ENCODE results near the gene KLHL7.

KLHL7 gene

GRCh38 chr7:23105644-23106056 lies at the start of gene KLHL7:
KLHL7 (plus strand) TSS chr7:23105785; CDS start chr7:23106027, 242 bp downstream.
- H3K27ac ChIP-seq (ENCODE audit: low read depth, low read length), result peak within 1 kb of the TSS; percentile 66
- peaks cover 4% of the 10 kb centered on the region; the same call in 1 of the 2 replicates for H3K36me3 ChIP-seq (ENCODE audit: insufficient read depth, low read length)
- peaks cover 13% of the 10 kb centered on the region for H3K4me1 ChIP-seq (ENCODE audit: control insufficient read depth, insufficient read depth, low read length, unreplicated experiment)
- peak within 1 kb of the TSS; percentile 87 for H2AFZ ChIP-seq (ENCODE audit: low read length, unreplicated experiment)
- H3K4me3 ChIP-seq (ENCODE audit: low read depth, low read length), result peak within 1 kb of the TSS; percentile 92
- H3K27me3 ChIP-seq (ENCODE audit: insufficient read depth, low read length), result no peaks in the 10 kb centered on the region
- H3K79me2 ChIP-seq (ENCODE audit: control insufficient read depth, insufficient read depth, low read length, unreplicated experiment), result peaks cover 42% of the 10 kb centered on the region

GRCh38 chr7:23058408-23059096 lies 47.0 kb upstream of the KLHL7 start:
- H2AFZ ChIP-seq (ENCODE audit: low read length, unreplicated experiment), result peak overlapping the region; percentile 90
- no peaks in the 10 kb centered on the region for H3K79me2 ChIP-seq (ENCODE audit: control insufficient read depth, insufficient read depth, low read length, unreplicated experiment)
- H3K4me1 ChIP-seq (ENCODE audit: control insufficient read depth, insufficient read depth, low read length, unreplicated experiment), result peaks cover 14% of the 10 kb centered on the region
- peak overlapping the region; percentile 12; the same call in 1 of the 2 replicates for H3K4me3 ChIP-seq (ENCODE audit: low read depth, low read length)
- no peaks in the 10 kb centered on the region for H3K27me3 ChIP-seq (ENCODE audit: insufficient read depth, low read length)
- H3K27ac ChIP-seq (ENCODE audit: low read depth, low read length), result no peak overlapping the region
- H3K36me3 ChIP-seq (ENCODE audit: insufficient read depth, low read length), result no peaks in the 10 kb centered on the region

GRCh38 chr7:23061327-23061726 lies 44.3 kb upstream of the KLHL7 start:
- Histone ChIP-seq H2AFZ (ENCODE audit: low read length, unreplicated experiment) (no peak overlapping the region), H3K27ac (ENCODE audit: low read depth, low read length) (no peak overlapping the region)

GRCh38 chr7:23062452-23062851 lies 43.1 kb upstream of the KLHL7 start:
- no peak overlapping the region for H2AFZ ChIP-seq (ENCODE audit: low read length, unreplicated experiment)

More at GRCh38 chr7:23061327-23061726, 44.3 kb upstream of the KLHL7 start:
- Histone ChIP-seq H3K4me1 (ENCODE audit: control insufficient read depth, insufficient read depth, low read length, unreplicated experiment) (peaks cover 14% of the 10 kb centered on the region), H3K4me3 (ENCODE audit: low read depth, low read length) (no peak overlapping the region), H3K27me3 (ENCODE audit: insufficient read depth, low read length) (no peaks in the 10 kb centered on the region), H3K36me3 (ENCODE audit: insufficient read depth, low read length) (no peaks in the 10 kb centered on the region), H3K79me2 (ENCODE audit: control insufficient read depth, insufficient read depth, low read length, unreplicated experiment) (no peaks in the 10 kb centered on the region)

GRCh38 chr7:23065974-23066373 lies 39.6 kb upstream of the KLHL7 start:
- Histone ChIP-seq H2AFZ (ENCODE audit: low read length, unreplicated experiment) (no peak overlapping the region), H3K36me3 (ENCODE audit: insufficient read depth, low read length) (no peaks in the 10 kb centered on the region), H3K4me3 (ENCODE audit: low read depth, low read length) (no peak overlapping the region), H3K27ac (ENCODE audit: low read depth, low read length) (no peak overlapping the region), H3K79me2 (ENCODE audit: control insufficient read depth, insufficient read depth, low read length, unreplicated experiment) (no peaks in the 10 kb centered on the region), H3K27me3 (ENCODE audit: insufficient read depth, low read length) (no peaks in the 10 kb centered on the region), H3K4me1 (ENCODE audit: control insufficient read depth, insufficient read depth, low read length, unreplicated experiment) (peaks cover 9% of the 10 kb centered on the region)

More at GRCh38 chr7:23062452-23062851, 43.1 kb upstream of the KLHL7 start:
- no peaks in the 10 kb centered on the region for H3K36me3 ChIP-seq (ENCODE audit: insufficient read depth, low read length)
- H3K27me3 ChIP-seq (ENCODE audit: insufficient read depth, low read length), result no peaks in the 10 kb centered on the region
- peaks cover 16% of the 10 kb centered on the region for H3K4me1 ChIP-seq (ENCODE audit: control insufficient read depth, insufficient read depth, low read length, unreplicated experiment)
- H3K27ac ChIP-seq (ENCODE audit: low read depth, low read length), result peak overlapping the region; percentile 25; the same call in 1 of the 2 replicates
- no peaks in the 10 kb centered on the region for H3K79me2 ChIP-seq (ENCODE audit: control insufficient read depth, insufficient read depth, low read length, unreplicated experiment)
- no peak overlapping the region for H3K4me3 ChIP-seq (ENCODE audit: low read depth, low read length)

- no peak overlapping the region for H3K4me3 ChIP-seq (ENCODE audit: low read depth, low read length)
- H3K27ac ChIP-seq (ENCODE audit: low read depth, low read length), result peak overlapping the region; percentile 20; the same call in 1 of the 2 replicates
- no peaks in the 10 kb centered on the region for H3K27me3 ChIP-seq (ENCODE audit: insufficient read depth, low read length)
- H3K4me1 ChIP-seq (ENCODE audit: control insufficient read depth, insufficient read depth, low read length, unreplicated experiment), result peaks cover 9% of the 10 kb centered on the region
- no peaks in the 10 kb centered on the region for H3K36me3 ChIP-seq (ENCODE audit: insufficient read depth, low read length)
- peak overlapping the region; percentile 29 for H2AFZ ChIP-seq (ENCODE audit: low read length, unreplicated experiment)
- H3K79me2 ChIP-seq (ENCODE audit: control insufficient read depth, insufficient read depth, low read length, unreplicated experiment), result no peaks in the 10 kb centered on the region
Observed at GRCh38 chr7:23067271-23067670, 38.3 kb upstream of the KLHL7 start.

GRCh38 chr7:23072048-23072447 lies 33.5 kb upstream of the KLHL7 start:
- Histone ChIP-seq H3K4me1 (ENCODE audit: control insufficient read depth, insufficient read depth, low read length, unreplicated experiment) (peaks cover 20% of the 10 kb centered on the region), H3K79me2 (ENCODE audit: control insufficient read depth, insufficient read depth, low read length, unreplicated experiment) (no peaks in the 10 kb centered on the region), H3K36me3 (ENCODE audit: insufficient read depth, low read length) (no peaks in the 10 kb centered on the region), H3K4me3 (ENCODE audit: low read depth, low read length) (no peak overlapping the region), H3K27me3 (ENCODE audit: insufficient read depth, low read length) (no peaks in the 10 kb centered on the region), H3K27ac (ENCODE audit: low read depth, low read length) (no peak overlapping the region), H2AFZ (ENCODE audit: low read length, unreplicated experiment) (peak overlapping the region; percentile 55)

GRCh38 chr7:23072922-23073321 lies 32.7 kb upstream of the KLHL7 start:
- Histone ChIP-seq H3K4me1 (ENCODE audit: control insufficient read depth, insufficient read depth, low read length, unreplicated experiment) (peaks cover 17% of the 10 kb centered on the region), H3K36me3 (ENCODE audit: insufficient read depth, low read length) (no peaks in the 10 kb centered on the region), H3K27me3 (ENCODE audit: insufficient read depth, low read length) (no peaks in the 10 kb centered on the region), H3K27ac (ENCODE audit: low read depth, low read length) (no peak overlapping the region), H2AFZ (ENCODE audit: low read length, unreplicated experiment) (peak overlapping the region; percentile 31), H3K4me3 (ENCODE audit: low read depth, low read length) (no peak overlapping the region), H3K79me2 (ENCODE audit: control insufficient read depth, insufficient read depth, low read length, unreplicated experiment) (no peaks in the 10 kb centered on the region)

GRCh38 chr7:23074443-23075261 lies 30.9 kb upstream of the KLHL7 start:
- Histone ChIP-seq H3K4me3 (ENCODE audit: low read depth, low read length) (0 out of 2 replicates have a peak overlapping the region, but pooled peaks have one; percentile 5), H3K27me3 (ENCODE audit: insufficient read depth, low read length) (no peaks in the 10 kb centered on the region), H3K79me2 (ENCODE audit: control insufficient read depth, insufficient read depth, low read length, unreplicated experiment) (no peaks in the 10 kb centered on the region), H3K36me3 (ENCODE audit: insufficient read depth, low read length) (no peaks in the 10 kb centered on the region), H2AFZ (ENCODE audit: low read length, unreplicated experiment) (peak overlapping the region; percentile 69), H3K4me1 (ENCODE audit: control insufficient read depth, insufficient read depth, low read length, unreplicated experiment) (peaks cover 17% of the 10 kb centered on the region), H3K27ac (ENCODE audit: low read depth, low read length) (no peak overlapping the region)

GRCh38 chr7:23075571-23075970 lies 30.0 kb upstream of the KLHL7 start:
- Histone ChIP-seq H3K27ac (ENCODE audit: low read depth, low read length) (no peak overlapping the region), H3K36me3 (ENCODE audit: insufficient read depth, low read length) (no peaks in the 10 kb centered on the region), H2AFZ (ENCODE audit: low read length, unreplicated experiment) (no peak overlapping the region)

More at GRCh38 chr7:23075571-23075970, 30.0 kb upstream of the KLHL7 start:
- H3K27me3 ChIP-seq (ENCODE audit: insufficient read depth, low read length), result no peaks in the 10 kb centered on the region
- no peaks in the 10 kb centered on the region for H3K79me2 ChIP-seq (ENCODE audit: control insufficient read depth, insufficient read depth, low read length, unreplicated experiment)
- peaks cover 17% of the 10 kb centered on the region for H3K4me1 ChIP-seq (ENCODE audit: control insufficient read depth, insufficient read depth, low read length, unreplicated experiment)
- no peak overlapping the region for H3K4me3 ChIP-seq (ENCODE audit: low read depth, low read length)
